Ishikawa (cell line): Measurements from ENCODE around the gene GLE1.

Experiments
- CEBPB ChIP-seq: IDR thresholded peaks from 2 replicates; pipeline ENCODE4 v1.6.1; 2012
- CREB1 ChIP-seq: IDR thresholded peaks from 2 replicates; pipeline ENCODE4 v1.6.1; 2012; ENCODE audit warnings: low read depth
- EGR1 ChIP-seq: IDR thresholded peaks from 2 replicates; pipeline ENCODE4 v1.6.1; 2012
- EP300 ChIP-seq: IDR thresholded peaks from 2 replicates; pipeline ENCODE4 v1.6.1; 2012; ENCODE audit warnings: borderline replicate concordance
- FOXM1 ChIP-seq: IDR thresholded peaks from 2 replicates; pipeline ENCODE4 v1.6.1; 2012; ENCODE audit warnings: low read depth, borderline replicate concordance
- NFIC ChIP-seq: IDR thresholded peaks from 2 replicates; pipeline ENCODE4 v1.6.1; 2012
- RAD21 ChIP-seq: IDR thresholded peaks from 2 replicates; pipeline ENCODE4 v1.6.1; 2012; ENCODE audit warnings: low read depth
- REST ChIP-seq: IDR thresholded peaks from 2 replicates; pipeline ENCODE4 v1.6.1; 2012; ENCODE audit warnings: low read depth, mild to moderate bottlenecking
- TAF1 ChIP-seq: IDR thresholded peaks from 2 replicates; pipeline ENCODE4 v1.6.1; 2012; ENCODE audit warnings: low read depth, mild to moderate bottlenecking
- TCF12 ChIP-seq: IDR thresholded peaks from 2 replicates; pipeline ENCODE4 v1.6.1; 2012; ENCODE audit warnings: low read depth
- TEAD4 ChIP-seq: IDR thresholded peaks from 2 replicates; pipeline ENCODE4 v1.6.1; 2012
- USF1 ChIP-seq: IDR thresholded peaks from 2 replicates; pipeline ENCODE4 v1.6.1; 2012
- YY1 ChIP-seq: IDR thresholded peaks from 2 replicates; pipeline ENCODE4 v1.6.1; 2012; ENCODE audit warnings: low read depth
- ZBTB7A ChIP-seq: IDR thresholded peaks from 2 replicates; pipeline ENCODE4 v1.6.1; 2012; ENCODE audit warnings: low read depth
- TF ChIP-seq, protein P1 (sequence below): IDR thresholded peaks from 2 replicates; pipeline ENCODE4 v1.6.1; 2012

The GLE1 gene

GRCh38 chr9:128505414-128505765 lies 871 bp downstream of the GLE1 start:
- TF ChIP-seq TCF12: no peak
- no peak for TF ChIP-seq EGR1
- TF ChIP-seq YY1: no peak
- no peak for TF ChIP-seq ZBTB7A
- no peak for TF ChIP-seq NFIC
- TF ChIP-seq RAD21: no peak
- TF ChIP-seq USF1: no peak
- TF ChIP-seq REST: no peak
- TF ChIP-seq CEBPB: no peak
- no peak for TF ChIP-seq CREB1

GRCh38 chr9:128512820-128513219 lies 8.3 kb downstream of the GLE1 start:
- TF ChIP-seq FOXM1: no peak
- TF ChIP-seq, protein P1, sequence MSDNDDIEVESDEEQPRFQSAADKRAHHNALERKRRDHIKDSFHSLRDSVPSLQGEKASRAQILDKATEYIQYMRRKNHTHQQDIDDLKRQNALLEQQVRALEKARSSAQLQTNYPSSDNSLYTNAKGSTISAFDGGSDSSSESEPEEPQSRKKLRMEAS: no peak
- no peak for TF ChIP-seq NFIC
- TF ChIP-seq TAF1: no peak
- TF ChIP-seq REST: no peak
- no peak for TF ChIP-seq TCF12

GRCh38 chr9:128521956-128522355 lies 17.4 kb downstream of the GLE1 start:
- no peak for TF ChIP-seq FOXM1
- no peak for TF ChIP-seq TAF1
- no peak for TF ChIP-seq TEAD4

DNA sequence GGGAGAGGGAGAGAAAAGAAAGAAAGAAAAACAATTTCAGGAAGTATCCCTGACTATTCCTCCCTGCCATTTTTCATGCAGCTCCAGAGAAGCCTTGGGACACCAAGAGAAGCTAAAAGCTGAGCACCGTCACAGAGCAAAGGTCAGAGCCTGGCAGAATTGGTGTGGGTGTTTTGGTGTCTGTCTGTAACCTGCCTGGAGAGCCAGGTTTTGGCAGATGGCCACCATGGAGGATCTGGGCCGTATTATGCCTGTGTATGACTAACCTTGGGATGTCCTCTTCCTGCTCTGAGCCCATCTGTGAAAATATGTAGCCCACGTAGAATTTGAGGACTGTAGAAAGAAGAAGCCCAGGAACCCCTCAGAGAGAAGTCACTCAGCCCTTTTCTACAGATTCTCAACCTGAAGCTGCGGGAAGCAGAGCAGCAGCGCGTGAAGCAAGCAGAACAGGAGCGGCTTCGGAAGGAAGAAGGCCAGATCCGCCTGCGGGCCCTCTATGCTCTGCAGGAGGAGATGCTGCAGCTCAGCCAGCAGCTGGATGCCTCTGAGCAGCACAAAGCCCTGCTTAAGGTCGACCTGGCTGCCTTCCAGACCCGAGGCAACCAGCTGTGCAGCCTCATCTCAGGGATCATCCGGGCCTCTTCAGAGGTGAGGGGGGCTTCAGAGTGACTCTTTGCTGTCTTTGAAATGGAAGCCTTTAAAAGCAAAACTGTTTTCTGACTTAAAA lies 18.8 kb downstream of the GLE1 start:
- TF ChIP-seq YY1 (no peak), REST (no peak), NFIC (no peak), USF1 (no peak), EGR1 (no peak), CREB1 (no peak), TAF1 (no peak), RAD21 (no peak), TCF12 (no peak), EP300 (no peak), ZBTB7A (no peak), FOXM1 (no peak), TEAD4 (no peak), CEBPB (no peak)
- TF ChIP-seq, protein P1: no peak

DNA sequence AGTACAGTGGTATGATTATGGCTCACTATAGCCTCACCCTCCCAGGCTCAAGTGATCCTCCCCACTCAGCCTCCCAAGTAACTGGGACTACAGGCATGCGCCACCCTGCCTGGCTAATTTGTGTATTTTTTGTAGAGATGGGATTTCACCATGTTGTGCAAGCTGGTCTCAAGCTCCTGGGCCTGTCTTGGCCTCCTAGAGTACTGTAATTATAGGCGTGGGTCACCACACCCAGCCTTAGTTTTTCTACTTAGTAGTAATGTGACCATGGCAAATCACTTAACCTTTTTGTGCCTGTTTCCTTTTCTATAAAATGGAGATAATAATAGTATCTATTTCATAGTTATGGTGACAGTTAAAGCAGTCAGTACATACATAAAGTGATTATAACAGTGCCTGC lies 22.2 kb downstream of the GLE1 start:
- no peak for TF ChIP-seq TCF12
- no peak for TF ChIP-seq YY1
- TF ChIP-seq NFIC: no peak
- no peak for TF ChIP-seq EP300
- no peak for TF ChIP-seq REST
- TF ChIP-seq, protein P1: no peak
- TF ChIP-seq TEAD4: no peak
- no peak for TF ChIP-seq USF1
- TF ChIP-seq ZBTB7A: no peak
- TF ChIP-seq FOXM1: no peak
- no peak for TF ChIP-seq TAF1
- no peak for TF ChIP-seq RAD21
- TF ChIP-seq CEBPB: no peak
- TF ChIP-seq EGR1: no peak
- TF ChIP-seq CREB1: no peak
